Glutamatergic neuron (in vitro differentiated cells): Measurements from ENCODE around the gene PDGFRA. TPM values are rescaled to one million over a fixed set of nuclear protein-coding genes. Genes with fewer than 3 reads are reported as not detected.
A peak's percentile ranks its signal among the peaks of the same experiment; 100 is the strongest.

Source experiments
- DNase-seq: peaks from one replicate; pipeline ENCODE4 v3.0.0; 2022
- H3K27ac Mint-ChIP-seq: one replicate; pipeline ENCODE4 v1.8.0; 2020; ENCODE audit warnings: mild to moderate bottlenecking, mixed read lengths, inconsistent platforms; ENCODE audit not compliant: unreplicated experiment
- H3K27me3 Mint-ChIP-seq: one replicate; pipeline ENCODE4 v1.8.0; 2020; ENCODE audit warnings: mild to moderate bottlenecking, moderate library complexity, mixed read lengths, inconsistent platforms; ENCODE audit not compliant: unreplicated experiment
- H3K36me3 Mint-ChIP-seq: one replicate; pipeline ENCODE4 v1.8.0; 2020; ENCODE audit warnings: mild to moderate bottlenecking, mixed read lengths, inconsistent platforms; ENCODE audit not compliant: unreplicated experiment
- H3K4me1 Mint-ChIP-seq: one replicate; pipeline ENCODE4 v1.8.0; 2020; ENCODE audit warnings: mild to moderate bottlenecking, low read depth, mixed read lengths, inconsistent platforms; ENCODE audit not compliant: unreplicated experiment
- H3K4me3 Mint-ChIP-seq: one replicate; pipeline ENCODE4 v1.8.0; 2020; ENCODE audit warnings: mild to moderate bottlenecking, mixed read lengths, inconsistent platforms; ENCODE audit not compliant: unreplicated experiment
- H3K9me3 Mint-ChIP-seq: one replicate; pipeline ENCODE4 v1.8.0; 2020; ENCODE audit warnings: mild to moderate bottlenecking, moderate library complexity, mixed read lengths, inconsistent platforms; ENCODE audit not compliant: unreplicated experiment
- total RNA-seq: library from RNA; stranded (reverse); fragmentation: NEBNext Ultra II Directional; extraction: Animal tissue kit (Norgen Biotek cat#: 25700); gene quantifications from one replicate; pipeline ENCODE4 v1.2.1, GENCODE V29; 2021; ENCODE audit not compliant: unreplicated experiment
- TF ChIP-seq, protein P1 (sequence below): fragments of 200-600 bp; sonication (generic); IDR thresholded peaks from one replicate; pipeline ENCODE4 v1.5.0; 2021; ENCODE audit not compliant: partially characterized antibody, unreplicated experiment

PDGFRA gene
- total RNA-seq, 1 donor from 2014 or later, result 14.1 TPM

- TF ChIP-seq, protein P1, sequence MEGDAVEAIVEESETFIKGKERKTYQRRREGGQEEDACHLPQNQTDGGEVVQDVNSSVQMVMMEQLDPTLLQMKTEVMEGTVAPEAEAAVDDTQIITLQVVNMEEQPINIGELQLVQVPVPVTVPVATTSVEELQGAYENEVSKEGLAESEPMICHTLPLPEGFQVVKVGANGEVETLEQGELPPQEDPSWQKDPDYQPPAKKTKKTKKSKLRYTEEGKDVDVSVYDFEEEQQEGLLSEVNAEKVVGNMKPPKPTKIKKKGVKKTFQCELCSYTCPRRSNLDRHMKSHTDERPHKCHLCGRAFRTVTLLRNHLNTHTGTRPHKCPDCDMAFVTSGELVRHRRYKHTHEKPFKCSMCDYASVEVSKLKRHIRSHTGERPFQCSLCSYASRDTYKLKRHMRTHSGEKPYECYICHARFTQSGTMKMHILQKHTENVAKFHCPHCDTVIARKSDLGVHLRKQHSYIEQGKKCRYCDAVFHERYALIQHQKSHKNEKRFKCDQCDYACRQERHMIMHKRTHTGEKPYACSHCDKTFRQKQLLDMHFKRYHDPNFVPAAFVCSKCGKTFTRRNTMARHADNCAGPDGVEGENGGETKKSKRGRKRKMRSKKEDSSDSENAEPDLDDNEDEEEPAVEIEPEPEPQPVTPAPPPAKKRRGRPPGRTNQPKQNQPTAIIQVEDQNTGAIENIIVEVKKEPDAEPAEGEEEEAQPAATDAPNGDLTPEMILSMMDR, result no peak
- Mint-ChIP-seq H3K27ac (no peak overlapping the region), H3K4me3 (no peak overlapping the region), H3K36me3 (no peaks in the 10 kb centered on the region), H3K4me1 (no peaks in the 10 kb centered on the region), H3K9me3 (no peaks in the 10 kb centered on the region), H3K27me3 (no peaks in the 10 kb centered on the region)
- DNase-seq, result no peak
Measured at GRCh38 chr4:54209617-54210016, 19.5 kb upstream of the PDGFRA start.

GRCh38 chr4:54213001-54213400, 16.1 kb upstream of the PDGFRA start:
- Mint-ChIP-seq H3K9me3 (no peaks in the 10 kb centered on the region), H3K4me1 (no peaks in the 10 kb centered on the region), H3K36me3 (no peaks in the 10 kb centered on the region), H3K27ac (no peak overlapping the region), H3K4me3 (no peak overlapping the region), H3K27me3 (no peaks in the 10 kb centered on the region)
- no peak for DNase-seq
- TF ChIP-seq, protein P1, result no peak

GRCh38 chr4:54213761-54214160, 15.3 kb upstream of the PDGFRA start:
- Mint-ChIP-seq H3K4me1 (no peaks in the 10 kb centered on the region), H3K9me3 (no peaks in the 10 kb centered on the region), H3K27ac (no peak overlapping the region), H3K36me3 (no peaks in the 10 kb centered on the region), H3K27me3 (no peaks in the 10 kb centered on the region), H3K4me3 (no peak overlapping the region)
- TF ChIP-seq, protein P1, result no peak
- DNase-seq, result no peak

GRCh38 chr4:54215379-54216077, 13.6 kb upstream of the PDGFRA start:
- H3K36me3 Mint-ChIP-seq, result no peaks in the 10 kb centered on the region
- H3K4me1 Mint-ChIP-seq, result no peaks in the 10 kb centered on the region
- no peak overlapping the region for H3K4me3 Mint-ChIP-seq
- DNase-seq, result no peak
- no peaks in the 10 kb centered on the region for H3K27me3 Mint-ChIP-seq
- H3K27ac Mint-ChIP-seq, result no peak overlapping the region
- no peaks in the 10 kb centered on the region for H3K9me3 Mint-ChIP-seq
- TF ChIP-seq, protein P1, result no peak

DNA sequence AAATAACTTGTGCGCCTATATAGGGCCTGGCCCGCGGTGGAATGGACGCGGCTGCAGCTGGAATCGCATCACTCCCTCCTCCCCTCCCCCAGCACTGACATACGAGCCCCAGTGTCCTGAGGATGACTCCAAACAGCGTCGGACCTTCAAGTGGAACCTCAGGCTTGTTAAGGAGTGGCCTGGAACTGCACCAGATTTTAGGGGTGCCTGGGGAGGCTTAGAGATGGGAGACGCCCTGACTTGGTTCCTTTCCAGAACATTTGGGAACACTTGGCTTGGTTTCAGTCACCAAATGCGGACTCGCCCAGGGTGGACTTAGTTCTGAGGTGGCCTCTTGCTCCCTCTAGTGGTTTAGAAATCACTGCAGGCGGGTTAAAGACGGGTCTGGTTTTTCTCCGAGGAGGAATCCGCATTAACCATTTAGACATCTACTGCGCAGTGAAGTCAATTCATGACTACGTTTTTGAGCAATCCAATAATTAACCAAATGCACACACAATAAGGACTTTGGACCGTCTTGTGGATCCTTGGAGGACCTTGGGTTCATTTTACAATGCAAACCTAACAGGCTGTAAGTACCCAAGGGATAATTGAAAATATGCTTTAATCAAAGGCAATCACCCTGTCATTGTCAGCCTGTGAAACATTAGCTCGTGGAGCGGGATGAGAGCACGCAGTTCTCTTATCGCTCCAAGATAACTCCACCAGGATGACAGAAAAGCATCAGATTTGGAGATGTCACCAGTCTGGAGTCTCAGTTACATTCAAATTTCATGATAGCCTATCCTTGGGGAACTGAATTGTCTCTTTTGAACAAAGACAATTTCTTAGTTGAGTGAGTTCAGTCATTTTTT, 11.2 kb upstream of the PDGFRA start:
- Mint-ChIP-seq H3K36me3 (no peaks in the 10 kb centered on the region), H3K4me3 (peak overlapping the region; percentile 82), H3K4me1 (no peaks in the 10 kb centered on the region), H3K27ac (no peak overlapping the region), H3K27me3 (no peaks in the 10 kb centered on the region), H3K9me3 (no peaks in the 10 kb centered on the region)
- peak; percentile 71 for DNase-seq
- TF ChIP-seq, protein P1, result peak; percentile 86
